Measurements from ENCODE around the gene ITGA5. TPM values are rescaled to one million over a fixed set of nuclear protein-coding genes. Genes with fewer than 3 reads are reported as not detected.

ITGA5 gene
- total and polyA plus RNA-seq, 2 of the 13 experiments (the other 11 are each of a cell fraction or from before 2014, with no cell fraction given): 0.20 to 0.40 TPM

- TF ChIP-seq NFAT5 (CRISPR knock-in tag; IDR thresholded peaks at IDR 0.05) (no peak), FOXO1 (CRISPR knock-in tag; IDR thresholded peaks at IDR 0.05) (no peak), ZNF292 (CRISPR knock-in tag; IDR thresholded peaks at IDR 0.05; ENCODE audit: borderline replicate concordance, low read depth) (no peak), ZNF678 (CRISPR knock-in tag; IDR thresholded peaks at IDR 0.05) (no peak), STAG1 (CRISPR knock-in tag; IDR thresholded peaks at IDR 0.05) (peak; percentile 99), CBX5 (CRISPR knock-in tag; IDR thresholded peaks at IDR 0.05; ENCODE audit: borderline replicate concordance) (no peak; the same call in 1 of the 2 replicates), ZEB1 (IDR thresholded peaks at IDR 0.05; ENCODE audit: insufficient replicate concordance, low read depth) (no peak), ZBTB1 (CRISPR knock-in tag; IDR thresholded peaks at IDR 0.05; ENCODE audit: borderline replicate concordance) (no peak), ZNF337 (CRISPR knock-in tag; IDR thresholded peaks at IDR 0.05; ENCODE audit: borderline replicate concordance, low read depth) (no peak), ETS1 (CRISPR knock-in tag; IDR thresholded peaks at IDR 0.05) (no peak), IRF9 (CRISPR knock-in tag; IDR thresholded peaks at IDR 0.05; ENCODE audit: borderline replicate concordance) (no peak), GMEB2 (CRISPR knock-in tag; IDR thresholded peaks at IDR 0.05; ENCODE audit: low read depth) (no peak), FOXP1 (IDR thresholded peaks at IDR 0.05) (no peak), FOXP1 (CRISPR knock-in tag; IDR thresholded peaks at IDR 0.05) (no peak), SNRNP70 (IDR thresholded peaks at IDR 0.05; ENCODE audit: low read depth, low read length) (no peak), ZFAT (CRISPR knock-in tag; conservative IDR thresholded peaks at IDR 0.05) (no peak), ZNF431 (CRISPR knock-in tag; IDR thresholded peaks at IDR 0.05; ENCODE audit: borderline replicate concordance, low read depth) (no peak), ZNF350 (CRISPR knock-in tag; IDR thresholded peaks at IDR 0.05; ENCODE audit: borderline replicate concordance, low read depth) (no peak), NR2F2 (IDR thresholded peaks at IDR 0.05; ENCODE audit: borderline replicate concordance, low read depth) (no peak), ZMAT3 (CRISPR knock-in tag; conservative IDR thresholded peaks at IDR 0.05) (no peak), ZNF563 (CRISPR knock-in tag; IDR thresholded peaks at IDR 0.05) (no peak), FOXA1 (IDR thresholded peaks at IDR 0.05) (no peak), FOXA1 (CRISPR knock-in tag; IDR thresholded peaks at IDR 0.05) (peak; percentile 48; the same call in 1 of the 2 replicates)
Measured at GRCh38 chr12:54360717-54361456, 58.2 kb downstream of the ITGA5 start (continued).
